Neural cell (in vitro differentiated cells): ENCODE measurements around the gene PODXL2. TPM values are rescaled to one million over a fixed set of nuclear protein-coding genes. Genes with fewer than 3 reads are reported as not detected.

Experiments
- H2AFZ ChIP-seq: fragments of 200-600, 300-800 bp; sonication (generic), shearing (Covaris generic); 2 replicates; pipeline ENCODE4 v1.6.0; 2014; ENCODE audit warnings: low read depth, mild to moderate bottlenecking, antibody characterized with exemption, low read length, moderate library complexity
- H3F3A ChIP-seq: fragments of 200-600 bp; shearing (Covaris generic); 2 replicates; pipeline ENCODE4 v1.6.1; 2016; ENCODE audit warnings: mild to moderate bottlenecking, moderate library complexity, mixed read lengths, antibody characterized with exemption, low read length; ENCODE audit not compliant: insufficient read depth, poor library complexity, severe bottlenecking
- H3K27ac ChIP-seq: fragments of 200-600, 300-800 bp; sonication (generic), shearing (Covaris generic); 2 replicates; pipeline ENCODE4 v1.5.1; 2014; ENCODE audit warnings: mild to moderate bottlenecking, low read length, moderate library complexity
- H3K27me3 ChIP-seq: fragments of 300-800, 200-600 bp; sonication (generic), shearing (Covaris generic); 2 replicates; pipeline ENCODE4 v1.6.0; 2014; ENCODE audit warnings: mild to moderate bottlenecking, low read depth, low read length, moderate library complexity; ENCODE audit not compliant: insufficient read depth
- H3K36me3 ChIP-seq: fragments of 300-800, 200-600 bp; sonication (generic), shearing (Covaris generic); 2 replicates; pipeline ENCODE4 v1.5.1; 2014; ENCODE audit warnings: mild to moderate bottlenecking, antibody characterized with exemption, low read length, moderate library complexity; ENCODE audit not compliant: insufficient read depth
- H3K4me2 ChIP-seq: fragments of 300-800, 200-600 bp; sonication (generic), shearing (Covaris generic); 2 replicates; pipeline ENCODE4 v1.6.0; 2014; ENCODE audit warnings: mild to moderate bottlenecking, low read length
- H3K4me3 ChIP-seq: fragments of 300-800, 200-600 bp; sonication (generic), shearing (Covaris generic); 2 replicates; pipeline ENCODE4 v1.5.1; 2014; ENCODE audit warnings: mild to moderate bottlenecking, low read length, moderate library complexity
- H3K79me2 ChIP-seq: fragments of 200-600 bp; shearing (Covaris generic); replicated peaks from 2 replicates; pipeline ENCODE4 v1.6.0; 2014; ENCODE audit warnings: mild to moderate bottlenecking, low read length, moderate library complexity; ENCODE audit not compliant: insufficient read depth
- H3K9ac ChIP-seq: fragments of 300-800, 200-600 bp; sonication (generic), shearing (Covaris generic); 2 replicates; pipeline ENCODE4 v1.6.1; 2016; ENCODE audit warnings: mild to moderate bottlenecking, low read length, mixed read lengths
- H3K9me2 ChIP-seq: fragments of 200-600 bp; shearing (Covaris generic); 2 replicates; pipeline ENCODE4 v1.6.1; 2016; ENCODE audit warnings: mild to moderate bottlenecking, low read length, mixed read lengths; ENCODE audit not compliant: insufficient read depth
- H3K9me3 ChIP-seq: fragments of 200-600, 300-800 bp; sonication (generic), shearing (Covaris generic); 2 replicates; pipeline ENCODE4 v1.6.1; 2016; ENCODE audit warnings: mild to moderate bottlenecking, mixed run types, low read length, moderate library complexity, mixed read lengths
- H4K20me1 ChIP-seq: fragments of 200-600 bp; shearing (Covaris generic); 2 replicates; pipeline ENCODE4 v1.6.1; 2016; ENCODE audit warnings: mild to moderate bottlenecking, mixed run types; ENCODE audit not compliant: insufficient read depth
- EP300 ChIP-seq: fragments of 450-650 bp; conservative IDR thresholded peaks from 2 replicates; pipeline ENCODE4 v1.6.1; 2014; ENCODE audit warnings: antibody characterized with exemption, mild to moderate bottlenecking, moderate library complexity; ENCODE audit not compliant: poor library complexity, severe bottlenecking
- EZH2 ChIP-seq: fragments of 200-600, 300-800 bp; shearing (Covaris generic), sonication (generic); IDR thresholded peaks from 2 replicates; pipeline ENCODE4 v1.6.1; 2014; ENCODE audit warnings: antibody characterized with exemption, low read length, borderline replicate concordance, mild to moderate bottlenecking; ENCODE audit not compliant: insufficient read depth, poor library complexity, severe bottlenecking
- MXI1 ChIP-seq: fragments of 450-650 bp; conservative IDR thresholded peaks from 2 replicates; pipeline ENCODE4 v1.6.1; 2014; ENCODE audit warnings: antibody characterized with exemption, mild to moderate bottlenecking; ENCODE audit not compliant: poor library complexity, severe bottlenecking
- POLR2AphosphoS5 ChIP-seq: IDR thresholded peaks from 2 replicates; pipeline ENCODE4 v1.6.1; 2012
- RAD21 ChIP-seq: fragments of 450-650 bp; conservative IDR thresholded peaks from 2 replicates; pipeline ENCODE4 v1.6.1; 2014; ENCODE audit warnings: antibody characterized with exemption, mild to moderate bottlenecking, moderate library complexity
- SMC3 ChIP-seq: fragments of 450-650 bp; conservative IDR thresholded peaks from 2 replicates; pipeline ENCODE4 v1.6.1; 2014; ENCODE audit warnings: antibody characterized with exemption, mild to moderate bottlenecking, moderate library complexity; ENCODE audit not compliant: poor library complexity
- TAF1 ChIP-seq: IDR thresholded peaks from 2 replicates; pipeline ENCODE4 v1.6.1; 2012; ENCODE audit warnings: low read depth
- polyA plus RNA-seq: library from polyadenylated mRNA; depleted of rRNA; stranded (reverse); fragments of >200 nt; gene quantifications from 2 replicates; pipeline ENCODE4 v1.2.3, GENCODE V29; 2014
- TF ChIP-seq, protein P1 (sequence below): IDR thresholded peaks from 2 replicates; pipeline ENCODE4 v1.6.1; 2012; ENCODE audit warnings: borderline replicate concordance
- TF ChIP-seq, protein P2 (sequence below): fragments of 450-650 bp; IDR thresholded peaks from 2 replicates; pipeline ENCODE4 v1.5.1; 2014; ENCODE audit warnings: antibody characterized with exemption, mild to moderate bottlenecking, moderate library complexity; ENCODE audit not compliant: poor library complexity, severe bottlenecking

The PODXL2 gene
- polyA plus RNA-seq, 1 donor from 2014 or later: 266 TPM

DNA sequence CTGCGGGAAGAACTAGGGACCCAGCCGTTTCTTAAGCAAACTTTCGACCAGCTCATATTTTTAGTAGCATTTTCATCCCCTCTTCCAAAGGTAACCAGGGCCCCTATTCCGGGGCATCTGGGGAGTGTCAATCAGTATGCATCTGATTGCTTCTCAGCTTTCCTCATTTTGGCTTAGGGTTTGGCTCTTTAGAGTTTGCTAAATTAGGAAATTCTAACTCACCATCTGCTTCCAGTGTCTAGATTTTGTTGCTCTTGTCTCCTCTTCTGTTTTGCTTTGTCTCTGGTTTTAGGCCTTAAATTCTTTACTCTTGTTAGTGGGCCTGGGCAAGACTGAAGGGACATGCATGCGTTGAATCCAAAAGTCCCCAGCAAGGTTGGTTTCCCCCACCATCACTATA, 34.2 kb downstream of the PODXL2 start:
- no peaks in the 10 kb centered on the region for H3K27me3 ChIP-seq
- no peak overlapping the region for H3K9ac ChIP-seq
- H3K9me2 ChIP-seq: no peaks in the 10 kb centered on the region
- TF ChIP-seq EZH2 (no peak), MXI1 (no peak)
- no peaks in the 10 kb centered on the region for H3F3A ChIP-seq
- H3K36me3 ChIP-seq: peaks cover 12% of the 10 kb centered on the region
- no peaks in the 10 kb centered on the region for H4K20me1 ChIP-seq
- H3K27ac ChIP-seq: no peak overlapping the region
- H3K4me2 ChIP-seq: no peak overlapping the region
- H3K79me2 ChIP-seq: no peaks in the 10 kb centered on the region
- no peak overlapping the region for H2AFZ ChIP-seq
- H3K4me3 ChIP-seq: no peak overlapping the region
- H3K9me3 ChIP-seq: no peaks in the 10 kb centered on the region

- TF ChIP-seq, protein P1, sequence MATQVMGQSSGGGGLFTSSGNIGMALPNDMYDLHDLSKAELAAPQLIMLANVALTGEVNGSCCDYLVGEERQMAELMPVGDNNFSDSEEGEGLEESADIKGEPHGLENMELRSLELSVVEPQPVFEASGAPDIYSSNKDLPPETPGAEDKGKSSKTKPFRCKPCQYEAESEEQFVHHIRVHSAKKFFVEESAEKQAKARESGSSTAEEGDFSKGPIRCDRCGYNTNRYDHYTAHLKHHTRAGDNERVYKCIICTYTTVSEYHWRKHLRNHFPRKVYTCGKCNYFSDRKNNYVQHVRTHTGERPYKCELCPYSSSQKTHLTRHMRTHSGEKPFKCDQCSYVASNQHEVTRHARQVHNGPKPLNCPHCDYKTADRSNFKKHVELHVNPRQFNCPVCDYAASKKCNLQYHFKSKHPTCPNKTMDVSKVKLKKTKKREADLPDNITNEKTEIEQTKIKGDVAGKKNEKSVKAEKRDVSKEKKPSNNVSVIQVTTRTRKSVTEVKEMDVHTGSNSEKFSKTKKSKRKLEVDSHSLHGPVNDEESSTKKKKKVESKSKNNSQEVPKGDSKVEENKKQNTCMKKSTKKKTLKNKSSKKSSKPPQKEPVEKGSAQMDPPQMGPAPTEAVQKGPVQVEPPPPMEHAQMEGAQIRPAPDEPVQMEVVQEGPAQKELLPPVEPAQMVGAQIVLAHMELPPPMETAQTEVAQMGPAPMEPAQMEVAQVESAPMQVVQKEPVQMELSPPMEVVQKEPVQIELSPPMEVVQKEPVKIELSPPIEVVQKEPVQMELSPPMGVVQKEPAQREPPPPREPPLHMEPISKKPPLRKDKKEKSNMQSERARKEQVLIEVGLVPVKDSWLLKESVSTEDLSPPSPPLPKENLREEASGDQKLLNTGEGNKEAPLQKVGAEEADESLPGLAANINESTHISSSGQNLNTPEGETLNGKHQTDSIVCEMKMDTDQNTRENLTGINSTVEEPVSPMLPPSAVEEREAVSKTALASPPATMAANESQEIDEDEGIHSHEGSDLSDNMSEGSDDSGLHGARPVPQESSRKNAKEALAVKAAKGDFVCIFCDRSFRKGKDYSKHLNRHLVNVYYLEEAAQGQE: no peak
- TF ChIP-seq POLR2AphosphoS5: no peak
- no peak for TF ChIP-seq EZH2
- TF ChIP-seq MXI1: no peak
- TF ChIP-seq EP300: no peak
- TF ChIP-seq RAD21: no peak
- no peak for TF ChIP-seq TAF1
- TF ChIP-seq, protein P2, sequence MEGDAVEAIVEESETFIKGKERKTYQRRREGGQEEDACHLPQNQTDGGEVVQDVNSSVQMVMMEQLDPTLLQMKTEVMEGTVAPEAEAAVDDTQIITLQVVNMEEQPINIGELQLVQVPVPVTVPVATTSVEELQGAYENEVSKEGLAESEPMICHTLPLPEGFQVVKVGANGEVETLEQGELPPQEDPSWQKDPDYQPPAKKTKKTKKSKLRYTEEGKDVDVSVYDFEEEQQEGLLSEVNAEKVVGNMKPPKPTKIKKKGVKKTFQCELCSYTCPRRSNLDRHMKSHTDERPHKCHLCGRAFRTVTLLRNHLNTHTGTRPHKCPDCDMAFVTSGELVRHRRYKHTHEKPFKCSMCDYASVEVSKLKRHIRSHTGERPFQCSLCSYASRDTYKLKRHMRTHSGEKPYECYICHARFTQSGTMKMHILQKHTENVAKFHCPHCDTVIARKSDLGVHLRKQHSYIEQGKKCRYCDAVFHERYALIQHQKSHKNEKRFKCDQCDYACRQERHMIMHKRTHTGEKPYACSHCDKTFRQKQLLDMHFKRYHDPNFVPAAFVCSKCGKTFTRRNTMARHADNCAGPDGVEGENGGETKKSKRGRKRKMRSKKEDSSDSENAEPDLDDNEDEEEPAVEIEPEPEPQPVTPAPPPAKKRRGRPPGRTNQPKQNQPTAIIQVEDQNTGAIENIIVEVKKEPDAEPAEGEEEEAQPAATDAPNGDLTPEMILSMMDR: no peak
- TF ChIP-seq SMC3: no peak
- Histone ChIP-seq H3K27me3 (no peaks in the 10 kb centered on the region), H3K4me3 (no peak overlapping the region), H2AFZ (no peak overlapping the region), H3K27ac (no peak overlapping the region), H3K9ac (no peak overlapping the region), H3F3A (no peaks in the 10 kb centered on the region), H3K9me3 (no peaks in the 10 kb centered on the region), H3K4me2 (no peak overlapping the region), H3K9me2 (no peaks in the 10 kb centered on the region), H3K36me3 (peaks cover 10% of the 10 kb centered on the region), H4K20me1 (no peaks in the 10 kb centered on the region), H3K79me2 (no peaks in the 10 kb centered on the region)
Measured at GRCh38 chr3:127665165-127665564, 36.2 kb downstream of the PODXL2 start.

DNA sequence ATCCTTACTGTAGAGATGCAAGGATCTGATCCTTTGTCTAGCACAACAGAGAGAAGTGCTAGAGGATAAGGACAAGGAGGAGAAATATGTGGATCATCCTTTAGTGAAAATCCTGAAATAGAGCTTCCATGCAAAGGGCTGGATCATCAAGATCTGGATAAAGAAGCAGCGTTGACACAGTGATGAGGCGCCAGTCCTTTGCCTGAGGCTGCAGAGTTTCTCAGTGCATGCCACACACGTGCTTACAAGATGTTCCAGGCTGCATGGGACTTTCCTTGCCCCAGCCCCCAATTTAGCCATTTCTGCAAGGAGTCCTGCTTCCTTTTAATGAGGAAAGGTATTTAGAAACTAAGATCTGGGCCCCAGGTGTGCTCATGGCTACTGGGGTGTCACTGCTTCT, 36.6 kb downstream of the PODXL2 start:
- H3K9me2 ChIP-seq: no peaks in the 10 kb centered on the region
- H3K27me3 ChIP-seq: no peaks in the 10 kb centered on the region
- H3K4me3 ChIP-seq: no peak overlapping the region
- no peak overlapping the region for H2AFZ ChIP-seq
- H3K79me2 ChIP-seq: no peaks in the 10 kb centered on the region
- no peaks in the 10 kb centered on the region for H3F3A ChIP-seq
- no peak overlapping the region for H3K27ac ChIP-seq
- peaks cover 6% of the 10 kb centered on the region for H3K36me3 ChIP-seq
- no peaks in the 10 kb centered on the region for H3K9me3 ChIP-seq
- no peak overlapping the region for H3K4me2 ChIP-seq
- H4K20me1 ChIP-seq: no peaks in the 10 kb centered on the region
- no peak for TF ChIP-seq EZH2
- no peak for TF ChIP-seq TAF1
- TF ChIP-seq POLR2AphosphoS5: no peak
- no peak for TF ChIP-seq SMC3
- TF ChIP-seq, protein P1: no peak
- TF ChIP-seq RAD21: no peak
- TF ChIP-seq EP300: no peak
- no peak overlapping the region for H3K9ac ChIP-seq
